ENCODE results near the gene ZNF827. TPM values are rescaled to one million over a fixed set of nuclear protein-coding genes. Genes with fewer than 3 reads are reported as not detected.

ZNF827 gene
- total and polyA plus RNA-seq, 2 of the 8 experiments (the other 6 are each of a cell fraction or from before 2014, with no cell fraction given): 25.3 to 26.2 TPM

- TF ChIP-seq CHD7 (IDR thresholded peaks at IDR 0.05; ENCODE audit: insufficient replicate concordance, low read length): no peak
- no peak for TF ChIP-seq SUZ12 (IDR thresholded peaks at IDR 0.05; ENCODE audit: low read length)
- TF ChIP-seq MAFK (IDR thresholded peaks at IDR 0.05; ENCODE audit: low read depth, low read length): no peak
- TF ChIP-seq FOSL1 (IDR thresholded peaks at IDR 0.05; ENCODE audit: insufficient read depth, low read depth, low read length): no peak
- TF ChIP-seq POLR2AphosphoS5 (IDR thresholded peaks at IDR 0.05; ENCODE audit: low read depth, low read length): no peak
- TF ChIP-seq E2F6 (IDR thresholded peaks at IDR 0.05): no peak
- TF ChIP-seq TBP (IDR thresholded peaks at IDR 0.05; ENCODE audit: low read depth, low read length): no peak
- no peak for TF ChIP-seq SP4 (IDR thresholded peaks at IDR 0.05; ENCODE audit: low read length)
- no peak for TF ChIP-seq JUN (IDR thresholded peaks at IDR 0.05; ENCODE audit: low read depth, low read length)
- no peak for TF ChIP-seq SRF (IDR thresholded peaks at IDR 0.05; ENCODE audit: low read depth, low read length)
- no peak for TF ChIP-seq RNF2 (IDR thresholded peaks at IDR 0.05; ENCODE audit: borderline replicate concordance, low read depth, low read length, missing control alignments, poor library complexity, severe bottlenecking)
- no peak for TF ChIP-seq TEAD4 (IDR thresholded peaks at IDR 0.05; ENCODE audit: low read depth, low read length)
Observed at GRCh38 chr4:145760176-145760575, 178.4 kb downstream of the ZNF827 start (continued).

Data from H1 (cell line).